Measurements from ENCODE around the gene NEBL.
"Not testable (repeated sequence)": the region's sequence is repeated elsewhere in the genome, so short reads cannot be mapped to it uniquely, and the experiment has no call there.

Gene NEBL, protein sequence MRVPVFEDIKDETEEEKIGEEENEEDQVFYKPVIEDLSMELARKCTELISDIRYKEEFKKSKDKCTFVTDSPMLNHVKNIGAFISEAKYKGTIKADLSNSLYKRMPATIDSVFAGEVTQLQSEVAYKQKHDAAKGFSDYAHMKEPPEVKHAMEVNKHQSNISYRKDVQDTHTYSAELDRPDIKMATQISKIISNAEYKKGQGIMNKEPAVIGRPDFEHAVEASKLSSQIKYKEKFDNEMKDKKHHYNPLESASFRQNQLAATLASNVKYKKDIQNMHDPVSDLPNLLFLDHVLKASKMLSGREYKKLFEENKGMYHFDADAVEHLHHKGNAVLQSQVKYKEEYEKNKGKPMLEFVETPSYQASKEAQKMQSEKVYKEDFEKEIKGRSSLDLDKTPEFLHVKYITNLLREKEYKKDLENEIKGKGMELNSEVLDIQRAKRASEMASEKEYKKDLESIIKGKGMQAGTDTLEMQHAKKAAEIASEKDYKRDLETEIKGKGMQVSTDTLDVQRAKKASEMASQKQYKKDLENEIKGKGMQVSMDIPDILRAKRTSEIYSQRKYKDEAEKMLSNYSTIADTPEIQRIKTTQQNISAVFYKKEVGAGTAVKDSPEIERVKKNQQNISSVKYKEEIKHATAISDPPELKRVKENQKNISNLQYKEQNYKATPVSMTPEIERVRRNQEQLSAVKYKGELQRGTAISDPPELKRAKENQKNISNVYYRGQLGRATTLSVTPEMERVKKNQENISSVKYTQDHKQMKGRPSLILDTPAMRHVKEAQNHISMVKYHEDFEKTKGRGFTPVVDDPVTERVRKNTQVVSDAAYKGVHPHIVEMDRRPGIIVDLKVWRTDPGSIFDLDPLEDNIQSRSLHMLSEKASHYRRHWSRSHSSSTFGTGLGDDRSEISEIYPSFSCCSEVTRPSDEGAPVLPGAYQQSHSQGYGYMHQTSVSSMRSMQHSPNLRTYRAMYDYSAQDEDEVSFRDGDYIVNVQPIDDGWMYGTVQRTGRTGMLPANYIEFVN

GRCh38 chr10:20897146-20897825, at the start of gene NEBL:
Gene NEBL (minus strand): TSS chr10:20897311. CDS start chr10:20897205, 106 bp downstream.
- Histone ChIP-seq H3K4me2 (no peak within 1 kb of the TSS), H3K27me3 (no peaks in the 10 kb centered on the region), H3K4me1 (no peaks in the 10 kb centered on the region), H4K20me1 (no peaks in the 10 kb centered on the region), H3K9me3 (no peaks in the 10 kb centered on the region), H3K36me3 (no peaks in the 10 kb centered on the region), H3K27ac (no peak within 1 kb of the TSS), H3K9ac (no peak within 1 kb of the TSS), H3K4me3 (no peak within 1 kb of the TSS)
- no peak for TF ChIP-seq Cebpa-rat (IDR thresholded peaks at IDR 0.05)

DNA sequence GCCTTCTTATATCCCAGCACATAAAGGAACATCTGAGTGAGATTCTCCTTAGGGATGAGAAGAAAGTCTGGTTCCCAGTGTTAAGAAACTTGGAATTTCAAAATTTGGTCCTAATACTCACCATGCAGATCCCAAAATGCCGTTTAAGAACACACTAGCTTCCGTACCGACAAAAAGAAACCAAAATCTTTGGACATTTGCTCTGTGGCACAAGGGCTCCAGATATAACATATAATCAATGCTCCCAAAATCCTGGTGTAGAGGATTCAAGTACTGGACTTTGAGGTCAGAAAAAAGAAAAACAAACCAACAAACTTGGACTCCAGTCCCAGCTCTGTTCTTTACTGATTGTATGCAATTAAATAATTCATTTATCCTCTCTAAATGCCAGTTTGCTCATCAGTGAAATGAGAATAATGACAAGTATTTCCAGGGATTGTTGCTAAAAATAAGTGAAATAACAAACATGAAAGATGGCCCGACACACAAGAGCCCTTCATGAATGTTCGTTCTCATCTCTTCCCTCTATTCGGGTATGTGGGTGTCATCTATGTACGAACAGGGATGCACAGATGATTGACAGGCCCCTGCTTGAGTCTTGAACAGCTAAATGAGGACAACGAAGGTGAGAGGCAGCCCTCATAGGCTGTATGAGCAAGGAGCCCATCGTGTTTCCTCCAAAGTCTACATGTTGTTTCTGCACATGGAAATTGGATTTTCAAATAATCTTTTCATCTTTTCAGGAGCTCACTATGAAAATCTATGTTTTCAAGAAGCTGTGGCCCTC, 48.6 kb upstream of the NEBL start:
- Histone ChIP-seq H4K20me1 (no peaks in the 10 kb centered on the region), H3K4me2 (no peak overlapping the region), H3K9ac (no peak overlapping the region), H3K27me3 (no peaks in the 10 kb centered on the region), H3K9me3 (no peaks in the 10 kb centered on the region), H3K27ac (no peak overlapping the region), H3K4me3 (no peak overlapping the region), H3K4me1 (peaks cover 7% of the 10 kb centered on the region; the same call in 1 of the 2 replicates), H3K36me3 (no peaks in the 10 kb centered on the region)
- no peak for TF ChIP-seq Cebpa-rat (IDR thresholded peaks at IDR 0.05)

DNA sequence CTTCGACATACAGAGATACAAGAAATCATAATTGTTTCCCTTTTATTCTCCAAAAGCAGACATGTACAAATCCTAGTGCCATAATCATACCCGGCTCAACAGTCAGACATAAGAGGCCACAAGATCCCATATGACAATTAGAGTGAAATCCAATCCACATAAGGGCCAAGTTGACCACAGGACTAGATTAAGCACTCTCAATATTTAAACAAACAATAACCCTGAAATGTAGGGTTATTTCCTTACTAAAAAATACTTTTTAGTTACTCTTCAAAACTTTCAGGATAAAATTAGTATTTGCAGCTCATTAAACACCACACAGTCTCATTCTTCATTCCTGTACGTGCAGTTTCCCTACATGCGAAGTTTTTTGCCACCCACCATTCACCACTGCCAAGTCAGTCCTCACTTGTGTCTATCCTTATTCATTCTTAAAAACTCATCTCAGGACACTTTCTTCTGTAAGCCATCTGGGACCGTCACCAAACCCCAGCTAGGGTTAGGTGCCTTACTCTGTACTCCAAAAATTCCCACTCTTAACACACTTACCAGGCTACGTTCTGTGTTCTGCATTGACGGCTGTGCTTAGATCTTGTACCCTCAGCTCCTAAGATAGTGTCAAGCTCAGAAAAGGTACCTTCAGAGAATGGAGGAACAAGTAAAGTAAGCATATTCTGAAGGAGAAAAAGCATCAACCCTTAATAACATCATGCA, 47.8 kb upstream of the NEBL start:
- H3K27me3 ChIP-seq: no peaks in the 10 kb centered on the region
- TF ChIP-seq Cebpa-rat (IDR thresholded peaks at IDR 0.05): no peak

DNA sequence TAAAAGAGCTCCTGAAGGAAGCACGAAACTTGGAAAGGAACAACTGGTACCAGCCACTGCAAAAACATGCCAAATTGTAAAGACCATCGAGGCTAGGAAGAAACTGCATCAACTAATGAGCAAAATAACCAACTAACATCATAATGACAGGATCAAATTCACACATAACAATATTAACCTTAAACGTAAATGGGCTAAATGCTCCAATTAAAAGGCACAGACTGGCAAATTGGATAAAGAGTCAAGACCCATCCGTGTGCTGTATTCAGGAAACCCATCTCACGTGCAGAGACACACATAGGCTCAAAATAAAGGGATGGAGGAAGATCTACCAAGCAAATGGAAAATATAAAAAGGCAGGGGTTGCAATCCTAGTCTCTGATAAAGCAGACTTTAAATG, 42.3 kb upstream of the NEBL start:
- H3K4me1 ChIP-seq, H3K4me2 ChIP-seq, H3K27ac ChIP-seq, H3K9ac ChIP-seq, H3K4me3 ChIP-seq, H3K36me3 ChIP-seq, H4K20me1 ChIP-seq, H3K27me3 ChIP-seq: not testable (repeated sequence)
- H3K9me3 ChIP-seq: peaks cover 13% of the 10 kb centered on the region; the same call in 1 of the 2 replicates

More for the DNA sequence above, 47.8 kb upstream of the NEBL start:
- H3K9me3 ChIP-seq: no peaks in the 10 kb centered on the region
- H3K4me2 ChIP-seq: no peak overlapping the region
- no peak overlapping the region for H3K4me3 ChIP-seq
- H3K9ac ChIP-seq: no peak overlapping the region
- H3K27ac ChIP-seq: no peak overlapping the region
- H3K36me3 ChIP-seq: no peaks in the 10 kb centered on the region
- peaks cover 7% of the 10 kb centered on the region; the same call in 1 of the 2 replicates for H3K4me1 ChIP-seq
- no peaks in the 10 kb centered on the region for H4K20me1 ChIP-seq

DNA sequence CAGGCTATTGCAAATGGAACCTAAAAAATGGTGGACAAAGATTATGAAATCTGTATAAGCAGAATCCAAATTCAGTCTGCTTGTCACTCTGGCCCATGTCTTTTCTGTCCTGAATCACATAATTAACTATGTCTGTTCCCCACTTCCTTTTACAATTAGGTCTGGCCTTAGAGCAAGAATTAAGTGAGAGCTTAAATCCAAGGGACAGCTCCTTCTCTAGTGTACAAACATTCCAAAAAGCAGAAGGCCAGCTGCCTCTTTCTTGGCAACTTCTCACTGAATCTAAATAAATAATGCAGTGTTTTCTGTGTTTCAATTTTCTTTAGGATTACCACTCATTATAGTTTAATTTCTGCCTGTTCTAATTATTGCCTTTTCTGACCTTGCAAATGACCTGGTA, 39.3 kb upstream of the NEBL start:
- no peak for TF ChIP-seq Cebpa-rat (IDR thresholded peaks at IDR 0.05)
- no peak overlapping the region for H3K4me3 ChIP-seq
- no peak overlapping the region for H3K27ac ChIP-seq
- H3K9ac ChIP-seq: no peak overlapping the region
- no peaks in the 10 kb centered on the region for H4K20me1 ChIP-seq
- no peaks in the 10 kb centered on the region for H3K27me3 ChIP-seq
- H3K36me3 ChIP-seq: no peaks in the 10 kb centered on the region
- H3K4me1 ChIP-seq: no peaks in the 10 kb centered on the region
- no peak overlapping the region for H3K4me2 ChIP-seq
- peaks cover 13% of the 10 kb centered on the region; the same call in 1 of the 2 replicates for H3K9me3 ChIP-seq

- Histone ChIP-seq H3K4me2 (no peak overlapping the region), H3K27me3 (no peaks in the 10 kb centered on the region), H3K4me1 (no peaks in the 10 kb centered on the region), H3K9me3 (peaks cover 13% of the 10 kb centered on the region; the same call in 1 of the 2 replicates), H3K9ac (no peak overlapping the region), H3K27ac (no peak overlapping the region), H4K20me1 (no peaks in the 10 kb centered on the region), H3K36me3 (no peaks in the 10 kb centered on the region), H3K4me3 (no peak overlapping the region)
- no peak for TF ChIP-seq Cebpa-rat (IDR thresholded peaks at IDR 0.05)
Observed at GRCh38 chr10:20935931-20936330, 38.8 kb upstream of the NEBL start.

GRCh38 chr10:20935301-20935700, 38.2 kb upstream of the NEBL start:
- Histone ChIP-seq H3K9me3 (peaks cover 13% of the 10 kb centered on the region; the same call in 1 of the 2 replicates), H3K27me3 (no peaks in the 10 kb centered on the region), H3K4me2 (no peak overlapping the region), H3K36me3 (no peaks in the 10 kb centered on the region), H4K20me1 (no peaks in the 10 kb centered on the region), H3K4me3 (no peak overlapping the region), H3K4me1 (no peaks in the 10 kb centered on the region), H3K27ac (no peak overlapping the region), H3K9ac (no peak overlapping the region)
- TF ChIP-seq Cebpa-rat (IDR thresholded peaks at IDR 0.05): no peak

DNA sequence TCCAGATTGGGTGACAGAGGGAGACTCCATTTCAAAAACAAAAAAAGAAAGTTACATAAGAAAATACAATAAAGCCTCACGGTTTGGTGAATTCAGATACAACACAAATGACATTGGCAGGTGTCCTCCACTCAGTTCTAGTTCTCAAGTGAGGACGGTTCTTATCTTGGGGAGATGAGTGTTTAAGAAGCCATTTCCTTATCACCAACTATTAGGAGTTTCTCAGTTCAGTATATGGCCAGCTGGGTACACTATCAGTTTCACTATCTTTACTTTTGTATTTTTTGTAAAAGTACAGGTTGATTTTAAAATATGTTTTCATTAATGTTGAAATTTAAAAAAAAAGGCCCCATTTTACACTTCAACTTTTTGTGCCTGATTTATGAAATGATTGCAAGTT, 36.6 kb upstream of the NEBL start:
- Histone ChIP-seq H4K20me1 (no peaks in the 10 kb centered on the region), H3K9ac (no peak overlapping the region), H3K9me3 (peaks cover 13% of the 10 kb centered on the region; the same call in 1 of the 2 replicates), H3K27ac (no peak overlapping the region), H3K4me3 (no peak overlapping the region), H3K4me2 (no peak overlapping the region), H3K36me3 (no peaks in the 10 kb centered on the region), H3K27me3 (no peaks in the 10 kb centered on the region), H3K4me1 (no peaks in the 10 kb centered on the region)
- TF ChIP-seq Cebpa-rat (IDR thresholded peaks at IDR 0.05): no peak
